D721Med (cell line): ENCODE results near the gene USP8.
"Not testable (repeated sequence)": the region's sequence is repeated elsewhere in the genome, so short reads cannot be mapped to it uniquely, and the experiment has no call there.

ENCODE experiments used
- DNase-seq: peaks from one replicate; pipeline ENCODE4 v3.0.0; 2011; ENCODE audit warnings: low spot score; ENCODE audit not compliant: insufficient read length
- FAIRE-seq: peaks from 2 replicates; lab custom pipeline; 2011; peaks lifted over from hg19 to GRCh38; lab: Jason Lieb, UNC
- CTCF ChIP-seq: IDR thresholded peaks from 2 replicates; pipeline ENCODE4 v1.5.1; 2012; ENCODE audit warnings: mild to moderate bottlenecking, control low read depth; ENCODE audit not compliant: insufficient read depth; ENCODE audit errors: missing control alignments

Gene USP8

DNA sequence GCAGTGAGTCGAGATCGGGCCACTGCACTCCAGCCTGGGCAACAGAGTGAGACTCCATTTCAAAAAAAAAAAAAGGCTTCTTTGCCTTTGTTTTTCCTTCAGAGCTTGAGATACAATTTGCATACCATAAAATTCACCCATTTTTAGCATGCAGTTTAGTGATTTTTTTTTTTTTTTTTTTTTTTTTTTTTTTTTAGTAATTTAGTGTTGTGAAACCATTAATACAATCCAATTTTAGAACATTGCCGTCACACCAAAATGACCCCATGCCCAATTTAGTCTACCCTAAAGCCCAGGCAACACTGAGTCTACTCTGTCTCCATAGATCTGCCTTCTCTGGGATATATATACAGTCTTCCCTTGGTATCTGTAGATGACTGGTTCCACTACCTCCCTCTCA lies 61.2 kb downstream of the USP8 start:
- TF ChIP-seq CTCF = no peak
- FAIRE-seq = no peak

GRCh38 chr15:50487287-50487686 lies 63.1 kb downstream of the USP8 start:
- no peak for TF ChIP-seq CTCF
- no peak for DNase-seq
- FAIRE-seq = no peak

More for the DNA sequence above, 61.2 kb downstream of the USP8 start:
- DNase-seq = no peak

DNA sequence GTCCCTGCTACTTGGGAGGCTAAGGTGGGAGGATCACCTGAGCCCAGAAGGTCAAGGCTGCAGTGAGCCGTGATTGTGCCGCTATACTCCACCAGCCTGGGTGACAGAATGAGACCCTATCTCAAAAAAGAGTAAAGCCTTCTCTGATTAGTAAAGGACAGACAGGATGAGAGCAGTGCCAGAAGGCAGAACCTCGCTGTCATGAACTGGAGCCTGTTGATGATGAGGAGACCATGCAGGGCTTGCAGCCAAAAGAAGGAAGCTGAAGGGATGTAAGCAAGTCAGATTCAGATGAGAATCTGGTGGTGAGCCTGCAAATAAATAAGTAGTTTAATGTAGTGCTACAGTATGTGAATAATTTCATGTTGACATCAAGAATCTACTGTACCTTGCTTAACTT lies 69.4 kb downstream of the USP8 start:
- TF ChIP-seq CTCF = no peak
- FAIRE-seq (no peak), DNase-seq (no peak)

DNA sequence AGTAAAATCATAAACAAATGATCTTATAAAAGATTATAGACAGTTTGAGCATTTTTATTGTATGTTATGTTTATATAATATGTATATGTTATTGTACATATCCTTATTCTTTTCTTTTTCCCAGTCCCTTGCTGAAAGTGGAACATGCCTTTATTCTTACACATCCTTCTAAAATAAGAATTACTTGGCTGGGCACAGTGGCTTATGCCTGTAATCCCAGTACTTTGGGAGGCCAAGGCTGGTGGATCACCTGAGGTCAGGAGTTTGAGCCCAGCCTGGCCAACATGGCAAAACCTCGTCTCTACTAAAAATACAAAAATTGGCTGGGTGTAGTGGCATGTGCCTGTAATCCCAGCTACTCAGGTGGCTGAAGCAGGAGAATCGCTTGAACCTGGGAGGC lies 70.3 kb downstream of the USP8 start:
- not testable (repeated sequence) for FAIRE-seq, DNase-seq

- FAIRE-seq (no peak), DNase-seq (no peak)
- TF ChIP-seq CTCF = no peak
Observed at GRCh38 chr15:50496692-50497091, 72.5 kb downstream of the USP8 start.

- no peak for TF ChIP-seq CTCF
- no peak for DNase-seq
- no peak for FAIRE-seq
Observed at GRCh38 chr15:50500352-50500751, 76.1 kb downstream of the USP8 start.

- DNase-seq (no peak), FAIRE-seq (no peak)
- TF ChIP-seq CTCF = no peak
Observed at GRCh38 chr15:50501815-50502214, 77.6 kb downstream of the USP8 start.

GRCh38 chr15:50503144-50503543 lies 78.9 kb downstream of the USP8 start:
- no peak for TF ChIP-seq CTCF
- no peak for DNase-seq
- no peak for FAIRE-seq

GRCh38 chr15:50505656-50506055 lies 81.5 kb downstream of the USP8 start:
- not testable (repeated sequence) for FAIRE-seq, DNase-seq
